Brain microvascular endothelial cell (primary cell): ENCODE measurements around the gene TMIE.

Source experiments
- DNase-seq: peaks from one replicate; pipeline ENCODE4 v3.0.0-alpha.2; 2020
- H3K27ac ChIP-seq: fragments of 250-450 bp; sonication (Bioruptor Pico); 2 replicates; pipeline ENCODE4 v1.5.1; 2020; ENCODE audit warnings: mild to moderate bottlenecking, moderate library complexity
- H3K27me3 ChIP-seq: fragments of 250-450 bp; sonication (Bioruptor Pico); replicated peaks from 2 replicates; pipeline ENCODE4 v1.5.1; 2020; ENCODE audit warnings: mild to moderate bottlenecking
- H3K36me3 ChIP-seq: fragments of 250-450 bp; sonication (Bioruptor Pico); replicated peaks from 2 replicates; pipeline ENCODE4 v1.5.1; 2020; ENCODE audit warnings: mild to moderate bottlenecking
- H3K4me3 ChIP-seq: 2 replicates; pipeline ENCODE4 v1.5.1; 2011; ENCODE audit warnings: low read depth, mild to moderate bottlenecking, control low read depth, low read length, moderate library complexity
- in situ Hi-C: cut with HindIII; loops from 2 replicates; pipeline ENCODE4 v1.10.0; 2017; ENCODE audit warnings: low sequenced_read_pairs, low pct_ligation_motif_present
- TF ChIP-seq, protein P1 (sequence below): IDR thresholded peaks from 2 replicates; pipeline ENCODE4 v1.5.1; 2011; ENCODE audit warnings: low read depth, mild to moderate bottlenecking, moderate library complexity, low read length, control low read depth, inconsistent platforms; ENCODE audit errors: missing control alignments

Gene TMIE

DNA sequence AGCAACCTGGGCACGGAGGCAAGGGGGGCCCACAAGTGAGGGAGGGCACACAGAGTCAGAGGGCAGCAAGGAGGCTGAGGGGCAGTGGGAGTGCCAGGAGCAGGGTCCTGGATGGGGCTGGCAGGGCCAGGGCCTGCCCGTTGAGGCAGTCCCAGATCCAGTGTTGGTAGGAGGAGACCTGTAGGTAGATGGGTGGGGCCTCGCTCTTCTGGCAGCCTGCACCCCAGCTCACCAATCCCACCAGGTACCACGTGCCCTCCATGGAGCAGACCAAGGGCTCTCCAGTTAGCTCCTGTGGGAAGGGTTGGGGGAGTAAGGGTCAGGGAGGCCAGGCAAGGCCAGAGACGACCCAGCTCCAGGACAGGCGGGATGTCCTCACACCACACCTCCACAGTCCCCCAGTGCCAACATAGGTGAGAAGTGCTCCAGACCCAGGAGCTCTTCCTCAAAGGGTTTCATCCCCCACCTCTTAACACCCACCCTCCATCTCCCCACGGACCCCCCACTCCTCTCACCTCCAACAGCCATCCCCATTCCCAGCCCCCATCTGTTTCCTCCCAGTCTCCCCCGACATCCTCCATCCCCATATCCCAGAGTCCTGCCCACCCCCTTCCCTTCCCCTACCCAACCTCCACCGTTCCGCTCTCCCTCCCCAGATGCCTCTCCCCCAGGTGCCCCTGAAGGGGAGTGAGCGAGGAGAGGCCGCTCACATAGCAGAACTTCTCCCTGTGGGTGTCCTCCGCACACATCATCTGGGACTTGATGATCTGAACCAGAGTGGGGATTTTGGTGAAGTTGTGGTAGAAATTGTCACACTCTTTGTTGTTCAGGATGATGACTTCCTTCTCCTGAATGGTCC lies 11.2 kb downstream of the TMIE start:
- no peak for DNase-seq
- Histone ChIP-seq H3K27ac (no peak overlapping the region), H3K27me3 (peaks cover 3% of the 10 kb centered on the region), H3K36me3 (no peaks in the 10 kb centered on the region), H3K4me3 (no peak overlapping the region)
- TF ChIP-seq, protein P1, sequence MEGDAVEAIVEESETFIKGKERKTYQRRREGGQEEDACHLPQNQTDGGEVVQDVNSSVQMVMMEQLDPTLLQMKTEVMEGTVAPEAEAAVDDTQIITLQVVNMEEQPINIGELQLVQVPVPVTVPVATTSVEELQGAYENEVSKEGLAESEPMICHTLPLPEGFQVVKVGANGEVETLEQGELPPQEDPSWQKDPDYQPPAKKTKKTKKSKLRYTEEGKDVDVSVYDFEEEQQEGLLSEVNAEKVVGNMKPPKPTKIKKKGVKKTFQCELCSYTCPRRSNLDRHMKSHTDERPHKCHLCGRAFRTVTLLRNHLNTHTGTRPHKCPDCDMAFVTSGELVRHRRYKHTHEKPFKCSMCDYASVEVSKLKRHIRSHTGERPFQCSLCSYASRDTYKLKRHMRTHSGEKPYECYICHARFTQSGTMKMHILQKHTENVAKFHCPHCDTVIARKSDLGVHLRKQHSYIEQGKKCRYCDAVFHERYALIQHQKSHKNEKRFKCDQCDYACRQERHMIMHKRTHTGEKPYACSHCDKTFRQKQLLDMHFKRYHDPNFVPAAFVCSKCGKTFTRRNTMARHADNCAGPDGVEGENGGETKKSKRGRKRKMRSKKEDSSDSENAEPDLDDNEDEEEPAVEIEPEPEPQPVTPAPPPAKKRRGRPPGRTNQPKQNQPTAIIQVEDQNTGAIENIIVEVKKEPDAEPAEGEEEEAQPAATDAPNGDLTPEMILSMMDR = no peak
- in situ Hi-C loops = no loop called here

DNA sequence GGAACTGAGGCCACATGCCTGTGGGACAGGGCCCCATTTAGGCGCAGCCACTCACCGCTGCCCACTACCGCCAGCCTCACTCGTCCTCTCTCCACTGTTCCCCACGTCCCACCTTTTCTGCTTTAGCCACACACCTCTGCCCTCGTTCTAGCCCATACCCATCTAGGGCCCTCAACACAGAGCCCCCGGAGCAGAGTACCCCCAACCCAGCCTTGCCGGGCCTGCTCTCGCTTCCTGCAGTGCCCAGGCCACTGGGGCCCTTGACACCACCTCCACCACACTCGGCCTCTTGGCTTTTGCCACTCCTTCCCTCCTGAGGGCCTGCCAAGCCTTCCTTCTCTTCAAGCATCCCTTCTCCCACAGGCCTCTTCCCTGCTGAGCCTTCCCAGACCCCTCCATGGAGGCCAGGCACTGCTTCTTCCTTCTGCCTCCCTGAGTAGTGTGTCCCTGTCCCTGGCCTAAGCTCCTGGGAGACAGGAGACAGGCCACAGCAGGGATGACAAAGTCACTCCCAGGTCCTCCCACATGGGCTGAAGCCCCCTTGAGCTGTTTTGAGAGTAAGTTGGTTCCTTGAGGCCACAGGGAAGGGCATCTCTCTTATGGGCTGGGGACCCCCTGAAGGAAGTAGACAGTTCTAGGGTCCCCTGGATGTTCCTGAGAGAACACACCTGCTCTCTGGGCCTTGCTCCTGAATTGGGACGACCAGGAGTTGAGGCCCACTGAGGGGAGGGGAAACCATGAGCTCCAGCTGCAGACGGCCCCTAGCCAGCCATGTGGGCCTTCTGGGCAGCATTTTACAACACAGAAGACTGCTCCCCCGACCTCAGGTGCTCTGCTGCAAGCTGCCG lies 12.1 kb downstream of the TMIE start:
- Histone ChIP-seq H3K36me3 (no peaks in the 10 kb centered on the region), H3K4me3 (no peak overlapping the region), H3K27ac (no peak overlapping the region), H3K27me3 (peaks cover 3% of the 10 kb centered on the region)
- TF ChIP-seq, protein P1 = no peak
- in situ Hi-C loops = no loop called here
- no peak for DNase-seq

DNA sequence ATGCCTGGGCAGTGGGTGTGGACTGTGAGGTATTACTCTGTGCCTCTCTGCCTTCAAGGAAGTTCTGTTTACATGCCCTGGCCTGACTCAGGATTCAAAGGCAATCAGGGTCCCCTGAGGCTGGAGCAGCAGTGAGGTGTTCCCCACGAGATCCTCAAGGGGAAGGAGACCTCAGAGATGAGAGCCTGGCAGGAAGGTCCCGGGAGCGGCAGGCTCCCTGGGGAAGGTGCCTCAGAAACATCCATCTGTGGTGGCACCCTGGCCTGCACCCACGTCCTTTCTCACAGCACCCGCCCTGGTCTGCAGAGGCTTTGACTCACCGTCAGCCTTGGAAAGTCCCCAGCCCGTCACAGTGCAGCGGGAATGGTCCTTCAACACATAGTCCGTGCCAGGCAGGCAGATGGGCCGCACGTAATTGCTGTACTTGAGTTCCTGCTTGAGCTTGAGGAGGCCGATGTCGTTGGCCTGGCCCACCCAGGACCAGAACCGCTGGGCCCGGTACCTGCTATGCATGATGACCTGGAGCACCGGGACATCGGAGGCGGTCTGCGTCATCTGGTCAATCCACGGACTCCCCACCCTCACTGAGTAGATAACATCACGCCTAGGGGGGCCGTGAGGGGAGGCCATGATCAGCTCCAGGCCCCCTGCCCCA lies 12.8 kb downstream of the TMIE start:
- no peak overlapping the region for H3K4me3 ChIP-seq
- TF ChIP-seq, protein P1 = no peak
- peaks cover 3% of the 10 kb centered on the region for H3K27me3 ChIP-seq
- in situ Hi-C loops = no loop called here
- no peaks in the 10 kb centered on the region for H3K36me3 ChIP-seq
- no peak overlapping the region for H3K27ac ChIP-seq
- no peak for DNase-seq

DNA sequence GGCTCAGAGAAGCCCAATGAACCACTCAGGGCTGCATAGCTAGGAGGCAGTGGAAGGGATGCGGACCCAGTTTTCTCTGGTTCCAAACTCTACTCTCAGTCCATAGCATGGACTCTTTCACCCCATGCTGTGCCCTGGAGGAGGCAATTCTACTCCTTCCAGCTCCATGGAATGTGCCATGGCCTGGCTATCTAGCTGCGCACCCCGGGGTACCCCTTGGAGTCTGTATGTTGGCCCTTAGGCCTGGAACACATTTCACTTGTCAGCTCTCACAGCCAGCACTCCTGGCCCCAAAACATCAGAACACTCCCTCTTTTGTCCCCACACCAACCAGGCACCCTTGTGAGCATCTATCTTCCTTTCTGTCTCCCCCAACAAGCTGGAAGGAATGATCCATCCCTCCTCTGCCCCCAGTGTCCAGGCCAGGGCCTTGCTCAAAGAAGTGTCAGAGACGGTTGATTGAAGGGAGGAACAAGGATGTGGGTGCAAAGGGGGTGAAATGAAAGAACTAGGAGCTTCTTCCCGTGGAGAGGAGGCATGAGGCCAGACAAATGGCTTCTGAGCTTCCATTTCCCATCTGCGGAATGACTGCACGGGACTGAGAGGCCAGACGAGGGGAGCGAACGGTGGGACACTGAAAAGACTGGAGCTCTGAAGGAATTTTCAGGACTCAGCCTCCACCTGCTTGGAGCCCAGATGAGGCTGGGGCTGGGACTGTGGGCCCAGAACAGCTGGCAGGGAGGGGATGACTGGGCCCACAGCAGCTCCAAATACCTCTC lies 13.7 kb downstream of the TMIE start:
- DNase-seq = no peak
- Histone ChIP-seq H3K27ac (no peak overlapping the region), H3K4me3 (no peak overlapping the region), H3K36me3 (no peaks in the 10 kb centered on the region), H3K27me3 (peaks cover 6% of the 10 kb centered on the region)
- in situ Hi-C loops = no loop called here
- TF ChIP-seq, protein P1 = no peak

DNA sequence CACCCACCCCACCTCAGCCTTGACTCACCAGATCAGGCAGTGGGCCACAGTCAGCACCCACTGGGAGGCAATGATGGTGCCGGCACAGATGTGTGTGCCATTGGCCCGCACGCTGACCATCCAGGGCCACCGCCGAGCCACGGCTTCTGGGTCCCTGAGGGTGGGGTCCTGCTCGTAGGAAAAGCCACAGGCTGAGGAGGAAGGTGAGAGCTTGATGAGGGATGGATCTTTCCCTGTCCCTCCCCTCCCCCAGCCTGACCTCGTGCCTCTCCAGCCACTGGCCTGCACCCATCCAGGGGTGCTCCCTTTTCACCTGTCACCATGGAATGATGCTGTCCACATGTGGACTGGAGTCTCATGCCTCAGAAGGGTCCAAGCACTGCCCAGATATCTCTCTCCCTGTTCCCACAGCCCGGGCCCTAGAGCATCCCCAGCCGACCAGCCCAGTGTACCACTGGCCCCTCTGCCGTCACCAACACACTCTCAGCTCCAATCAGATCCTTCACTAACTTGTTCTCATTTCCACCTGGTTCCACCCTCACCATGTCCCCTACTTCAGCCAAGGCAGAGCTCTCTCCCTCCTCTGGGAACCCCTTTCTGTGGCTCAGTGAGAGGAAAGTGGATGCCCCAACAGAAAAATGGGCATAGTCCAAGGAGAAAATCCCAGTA lies 14.4 kb downstream of the TMIE start:
- H3K36me3 ChIP-seq = no peaks in the 10 kb centered on the region
- in situ Hi-C loops = no loop called here
- DNase-seq = no peak
- TF ChIP-seq, protein P1 = no peak
- H3K27me3 ChIP-seq = peaks cover 6% of the 10 kb centered on the region
- H3K4me3 ChIP-seq = no peak overlapping the region
- H3K27ac ChIP-seq = no peak overlapping the region
